ENCODE results near the gene MISP.

The MISP gene

DNA sequence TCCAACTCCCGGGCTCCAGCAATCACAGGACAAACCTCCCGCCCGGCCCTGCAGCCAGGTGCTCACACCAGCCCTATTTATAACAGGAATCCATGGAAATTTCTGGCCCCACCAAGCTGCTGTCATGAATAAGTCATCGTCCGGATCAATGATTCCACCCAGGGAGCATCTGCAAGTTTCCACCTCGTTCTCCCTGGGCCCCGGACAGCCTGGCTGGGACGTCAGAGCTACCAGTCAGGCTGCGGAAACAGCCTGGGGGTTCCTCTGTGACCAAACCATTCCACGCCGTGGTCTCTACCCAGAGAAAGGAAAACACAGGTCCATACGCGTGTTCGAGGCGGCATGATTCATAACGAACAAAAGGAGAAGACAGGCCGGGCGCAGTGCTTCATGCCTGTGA is 25.6 kb downstream of the MISP start:
- DNase-seq (ENCODE audit: low read depth), result no peak

DNA sequence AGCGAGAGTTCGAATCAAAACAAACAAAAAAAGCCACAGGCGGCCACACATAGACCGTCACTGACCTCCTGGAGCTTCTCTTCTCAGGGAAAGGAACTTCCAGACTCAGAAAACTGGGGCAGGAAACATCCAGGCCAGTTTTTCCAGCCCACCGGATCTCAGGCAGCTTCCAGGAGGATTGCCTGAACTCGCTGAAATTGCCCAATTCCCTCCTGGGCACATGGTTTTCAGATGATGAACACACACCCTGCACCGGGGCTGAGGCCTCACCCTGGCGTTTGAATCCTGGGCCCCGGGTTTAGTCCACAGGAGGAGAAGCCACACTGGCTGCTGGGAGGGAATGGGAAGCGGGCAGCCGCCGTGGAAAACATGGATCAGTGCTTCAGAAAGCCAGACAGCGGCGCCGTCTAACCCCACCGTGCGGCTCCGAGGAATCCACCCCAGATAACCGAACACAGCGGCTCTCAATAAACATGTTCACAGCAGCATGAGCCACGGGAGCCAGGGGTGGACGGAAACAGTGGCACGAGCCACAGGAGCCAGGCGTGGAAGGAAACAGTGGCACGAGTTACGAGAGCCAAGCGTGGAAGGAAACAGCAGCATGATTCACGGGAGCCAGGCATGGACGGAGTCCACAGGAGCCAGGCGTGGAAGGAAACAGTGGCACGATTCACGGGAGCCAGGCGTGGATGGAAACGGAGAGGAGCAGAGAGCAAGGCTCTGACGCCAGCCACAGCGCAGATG is 28.2 kb downstream of the MISP start:
- no peak for DNase-seq (ENCODE audit: low read depth)

DNA sequence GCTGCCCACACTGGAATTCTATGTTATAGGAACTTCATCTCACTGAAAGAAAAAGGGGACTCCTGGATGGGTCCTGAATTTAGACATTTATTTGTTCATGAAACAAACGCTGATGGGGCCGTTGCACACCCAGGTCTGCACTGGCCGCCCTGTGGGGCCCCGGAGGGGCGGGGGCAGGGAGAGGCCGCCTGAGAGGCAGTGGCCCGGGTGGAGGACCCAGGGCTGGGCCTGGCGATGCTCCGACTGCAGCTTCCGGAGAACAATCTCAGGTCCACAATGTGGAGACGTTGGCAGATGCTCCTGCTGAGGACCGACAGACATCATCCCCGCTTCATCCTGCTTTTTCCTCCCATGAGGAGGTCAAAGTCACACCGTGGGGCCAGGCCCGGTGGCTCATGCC is 30.0 kb downstream of the MISP start:
- DNase-seq (ENCODE audit: low read depth), result no peak

DNA sequence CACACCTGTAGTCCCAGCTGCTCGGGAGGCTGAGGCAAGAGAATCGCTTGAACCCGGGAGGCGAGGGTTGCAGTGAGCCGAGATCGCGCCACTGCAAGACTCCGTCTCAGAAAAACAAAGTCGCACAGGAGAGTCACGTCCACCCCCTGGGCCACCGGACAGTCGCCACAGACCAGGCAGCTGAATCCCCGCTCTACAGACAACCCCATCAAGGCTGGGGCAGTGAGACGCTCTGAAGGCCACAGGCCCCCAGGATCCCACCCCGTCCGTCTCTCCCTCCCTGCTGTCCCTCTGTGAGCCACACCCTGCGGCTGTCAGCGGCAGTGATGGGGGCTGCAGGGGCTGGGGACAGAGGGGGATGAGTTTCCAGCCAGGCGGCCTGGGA is 30.9 kb downstream of the MISP start:
- DNase-seq (ENCODE audit: low read depth), result no peak

DNA sequence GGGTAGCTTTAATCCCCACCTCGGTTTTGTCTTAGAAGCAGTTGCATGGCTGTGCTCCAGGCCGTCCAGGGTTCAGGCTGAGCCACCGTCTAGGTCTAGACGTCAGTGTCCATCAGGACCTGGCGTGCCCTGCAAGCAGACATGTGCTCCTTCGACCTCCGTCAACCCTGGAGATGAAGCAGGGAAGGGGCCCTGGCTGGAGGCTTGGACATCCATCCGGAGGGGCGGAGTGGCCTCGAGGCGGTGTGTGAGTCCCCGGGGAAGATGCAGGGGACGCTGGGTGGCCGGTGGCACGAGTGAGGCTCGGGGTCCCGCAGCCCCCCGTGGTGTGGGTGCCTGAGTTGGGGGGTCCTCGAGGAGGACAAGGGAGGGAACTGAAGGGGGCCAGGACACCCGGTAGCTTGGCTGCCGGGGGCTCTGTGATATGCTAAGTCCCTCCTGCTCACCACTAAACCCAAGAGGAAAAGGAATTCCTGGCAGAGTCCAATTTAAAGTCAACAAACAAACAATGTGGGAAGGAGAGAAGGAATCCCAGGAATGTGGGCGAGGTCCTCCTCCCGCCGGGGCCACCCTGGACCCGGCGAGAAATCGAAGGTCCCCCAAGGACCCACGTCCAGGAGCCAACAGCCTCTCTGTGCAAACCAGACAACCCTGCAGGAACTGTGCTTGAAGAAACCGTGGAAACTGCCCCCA is 31.4 kb downstream of the MISP start:
- no peak for DNase-seq (ENCODE audit: low read depth)

DNA sequence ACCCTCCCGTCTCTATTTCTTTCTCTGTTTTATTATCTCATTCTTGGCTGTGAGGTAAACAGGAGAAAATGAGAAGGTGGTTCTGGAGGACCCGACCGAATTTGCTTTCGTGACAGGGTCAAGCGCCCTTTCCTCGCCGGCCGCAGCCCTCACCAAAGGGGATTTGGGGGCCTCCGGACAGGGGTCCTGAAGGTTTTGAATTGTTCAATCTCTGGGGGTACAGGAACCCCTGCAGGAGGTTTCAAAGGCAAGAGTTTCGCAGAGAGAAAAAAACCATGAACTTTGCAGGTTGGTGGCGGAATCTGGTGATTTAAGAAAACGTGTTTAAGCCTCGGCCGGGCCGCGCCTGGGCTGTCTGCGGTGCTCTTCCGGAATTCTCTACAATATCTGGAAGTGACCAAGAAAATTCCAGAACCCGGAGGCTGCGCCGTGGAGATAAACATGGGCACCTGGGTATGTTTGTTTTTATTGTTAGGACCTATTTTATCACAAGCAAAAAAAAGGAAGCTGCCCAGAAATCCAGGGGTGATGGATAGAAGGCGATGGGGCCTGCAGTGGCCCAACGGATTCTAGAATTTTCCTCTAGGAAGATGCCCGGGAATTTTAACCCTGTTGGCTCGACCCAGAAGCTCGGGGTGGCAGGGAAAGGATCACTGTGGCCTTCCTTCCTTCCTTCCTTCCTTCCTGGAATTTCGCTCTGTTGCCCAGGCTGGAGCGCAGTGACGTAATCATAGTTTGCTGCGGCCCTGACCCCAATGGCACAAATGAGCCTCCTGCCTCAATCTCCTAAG is 32.2 kb downstream of the MISP start:
- DNase-seq (ENCODE audit: low read depth), result no peak

DNA sequence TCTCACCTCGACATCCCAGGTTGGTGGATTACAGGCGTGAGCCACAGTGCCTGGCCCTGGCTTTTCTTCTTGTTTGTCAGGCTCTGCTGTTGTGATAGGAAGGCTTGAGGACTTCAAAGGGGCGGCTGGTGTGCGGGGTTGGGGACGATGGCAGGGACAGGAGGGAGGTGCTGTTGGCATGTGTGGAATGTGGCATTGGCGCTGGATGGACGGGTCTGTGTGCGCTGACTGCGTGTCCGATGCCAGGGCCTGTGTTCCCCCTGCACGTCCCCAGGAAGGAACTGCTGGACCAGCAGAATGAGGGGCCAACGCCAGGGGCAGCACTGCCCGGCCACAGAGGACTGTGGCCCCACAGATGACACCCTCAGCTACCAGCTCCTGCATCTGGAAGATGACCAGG is 33.6 kb downstream of the MISP start:
- DNase-seq (ENCODE audit: low read depth), result no peak

DNA sequence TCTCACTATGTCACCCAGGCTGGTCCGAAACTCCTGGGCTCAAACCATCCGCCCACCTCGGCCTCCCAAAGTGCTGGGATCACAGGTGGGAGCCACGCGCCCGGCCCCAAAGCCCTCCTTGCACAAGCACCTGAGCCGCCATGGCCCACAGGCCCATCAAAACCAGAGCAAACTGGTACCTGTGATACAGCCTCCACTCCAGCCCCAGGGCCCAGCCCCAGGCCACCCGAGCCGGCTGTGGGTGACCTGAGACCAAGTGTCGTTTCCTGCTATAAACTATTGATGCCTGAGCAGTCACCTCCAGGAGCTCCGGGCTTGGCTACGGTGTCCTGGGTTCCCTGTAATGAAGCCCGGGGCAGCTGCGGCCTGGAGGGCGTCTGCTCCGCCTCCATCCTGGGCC is 36.6 kb downstream of the MISP start:
- DNase-seq (ENCODE audit: low read depth), result no peak

DNA sequence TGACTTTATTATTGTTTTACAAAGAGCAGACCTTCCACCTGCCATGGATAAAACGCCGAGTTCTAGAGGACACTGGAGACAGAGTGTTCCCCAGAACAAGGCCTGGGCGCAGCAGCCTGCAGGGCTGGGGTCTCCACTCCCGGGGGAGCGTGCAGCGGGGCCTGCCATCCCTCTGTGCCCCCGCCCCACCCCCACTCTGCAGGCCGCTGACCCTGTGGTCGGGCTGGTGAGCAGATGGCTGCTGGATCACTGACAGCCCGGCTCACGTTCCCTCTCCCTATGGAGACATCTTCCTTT is 37.7 kb downstream of the MISP start:
- no peak for DNase-seq (ENCODE audit: low read depth)

DNA sequence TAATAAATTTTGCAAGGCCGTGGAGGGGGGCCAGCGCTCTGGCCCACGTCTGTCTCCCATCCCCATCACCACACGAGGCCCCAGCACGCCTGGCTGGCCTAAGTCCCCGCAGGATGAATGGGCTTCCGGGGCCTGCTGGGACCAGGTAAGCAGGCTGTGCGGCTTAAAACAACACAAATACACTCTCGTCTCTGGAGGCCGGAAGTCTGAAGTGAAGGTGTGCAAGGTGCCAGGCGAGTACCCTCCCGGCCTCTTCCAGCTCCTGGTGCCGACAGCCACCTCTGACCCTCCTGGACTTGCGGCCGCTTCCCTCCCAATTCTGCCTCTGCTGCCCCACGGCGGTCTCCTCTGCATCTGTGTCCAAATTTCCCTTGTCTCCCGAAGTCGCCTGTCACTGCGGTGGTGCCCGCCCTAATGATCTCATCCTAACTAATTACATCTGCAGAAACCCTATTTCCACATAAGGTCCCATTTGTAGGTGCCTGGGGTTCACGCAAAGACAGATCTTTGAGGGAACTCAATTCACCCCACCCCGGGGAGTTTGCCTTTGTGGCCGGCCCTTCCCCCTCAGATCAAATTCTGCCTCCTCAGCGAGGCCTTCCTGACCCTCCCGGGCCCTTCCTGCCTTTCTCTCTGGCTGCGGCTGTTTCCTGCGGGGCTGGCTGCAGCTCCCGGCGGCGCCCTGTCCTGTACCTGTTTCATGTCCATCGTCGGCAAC is 38.2 kb downstream of the MISP start:
- no peak for DNase-seq (ENCODE audit: low read depth)

DNA sequence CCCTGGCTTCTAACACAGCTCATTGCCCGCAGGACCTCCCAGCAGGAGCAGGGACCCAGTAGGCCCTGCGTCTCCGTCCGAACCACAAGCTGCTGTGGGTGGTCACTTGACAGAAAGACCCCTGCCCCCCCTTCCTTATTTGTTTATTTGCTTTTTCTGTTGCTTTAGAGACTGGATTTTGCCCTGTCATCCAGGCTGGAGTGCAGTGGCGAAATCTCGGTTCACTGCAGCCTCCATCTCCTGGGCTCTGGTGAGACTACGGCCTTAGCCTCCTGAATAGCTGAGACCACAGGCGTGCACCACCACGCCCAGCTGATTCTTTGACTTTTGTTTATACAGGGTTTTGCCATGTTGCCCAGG is 38.8 kb downstream of the MISP start:
- DNase-seq (ENCODE audit: low read depth), result no peak

DNA sequence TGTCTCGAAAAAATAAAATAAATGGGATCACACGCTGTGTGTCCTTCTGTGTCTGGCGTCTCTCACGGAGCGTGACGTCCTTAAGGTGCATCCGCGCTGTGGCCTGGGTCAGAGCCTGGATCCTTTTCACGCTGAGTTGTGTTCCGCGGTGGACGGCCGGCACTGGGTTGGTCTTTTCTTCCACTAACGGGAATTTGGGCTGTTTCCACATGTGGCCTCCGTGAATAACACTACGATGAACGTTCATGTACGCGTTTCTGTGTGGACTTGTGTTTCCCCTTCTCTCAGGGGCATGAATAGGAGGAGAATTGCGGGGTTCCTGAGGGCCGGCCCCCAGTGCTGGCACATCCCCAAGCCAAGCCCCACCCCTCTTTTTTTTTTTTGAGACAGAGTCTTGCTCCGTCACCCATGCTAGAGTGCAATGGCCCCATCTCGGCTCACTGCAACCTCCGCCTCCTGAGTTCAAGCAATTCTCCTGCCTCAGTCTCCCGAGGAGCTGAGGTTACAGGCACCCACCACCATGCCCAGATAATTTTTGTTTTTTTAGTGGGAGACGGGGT is 40.2 kb downstream of the MISP start:
- DNase-seq (ENCODE audit: low read depth), result no peak

DNA sequence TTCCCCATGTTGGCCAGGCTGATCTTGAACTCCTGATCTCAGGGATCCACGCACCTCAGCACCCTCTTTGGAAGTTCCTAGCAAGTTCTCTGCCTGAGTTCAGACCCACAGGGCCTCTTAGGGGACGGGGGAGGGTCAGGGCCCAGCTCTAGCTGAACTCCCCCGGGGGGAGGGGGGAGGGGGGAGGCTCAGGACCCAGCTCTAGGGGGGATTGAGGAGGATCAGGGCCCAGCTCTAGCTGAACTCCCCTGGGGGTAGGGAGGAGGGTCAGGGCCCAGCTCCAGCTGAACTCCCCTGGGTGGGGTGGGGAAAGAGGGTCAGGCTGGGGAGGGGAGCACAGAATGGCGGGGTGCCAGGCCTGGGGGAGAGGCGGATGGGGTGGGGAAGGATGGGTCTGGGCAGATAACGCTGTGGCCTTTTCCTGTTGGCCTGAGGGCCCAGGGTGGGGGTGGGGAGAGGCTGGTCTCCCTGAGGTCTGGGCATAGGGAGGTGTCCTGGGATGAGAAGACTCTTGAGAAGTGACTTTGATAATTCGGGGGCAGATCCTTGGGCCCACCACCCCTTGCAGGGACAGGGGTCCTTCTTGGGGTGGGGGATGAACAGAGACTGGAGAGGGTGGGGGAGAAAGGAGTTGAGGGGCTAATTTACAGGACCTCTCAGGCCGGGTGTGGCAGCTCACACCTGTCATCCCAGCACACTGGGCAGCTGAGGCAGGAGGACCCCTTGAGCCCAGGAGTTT is 40.8 kb downstream of the MISP start:
- no peak for DNase-seq (ENCODE audit: low read depth)

DNA sequence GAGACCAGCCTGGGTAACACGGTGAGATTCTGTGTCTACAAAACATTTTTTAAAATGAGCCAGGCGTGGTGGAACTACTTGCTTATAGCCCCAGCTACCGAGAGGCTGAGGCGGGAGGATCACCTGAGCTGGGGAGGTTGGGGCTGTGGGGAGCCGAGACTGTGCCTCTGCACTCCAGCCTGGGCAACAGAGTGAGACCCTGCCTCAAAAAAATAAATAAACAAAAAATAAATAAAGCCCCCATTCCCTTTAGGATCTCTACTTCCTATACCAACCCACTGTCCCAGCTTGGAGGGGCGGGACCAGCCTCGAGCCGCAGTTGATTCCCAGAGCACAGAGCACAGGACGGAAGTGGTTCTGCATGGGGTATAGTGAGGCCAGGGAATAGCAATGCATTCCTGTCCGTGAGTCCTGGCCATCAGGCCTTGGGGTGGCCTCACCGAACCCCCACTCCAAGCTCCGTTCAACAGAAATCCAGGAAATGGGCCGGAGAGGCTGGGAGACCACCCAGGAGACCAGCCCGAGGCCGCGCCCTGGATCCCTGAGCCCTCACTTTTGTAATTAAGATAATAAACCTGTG is 41.5 kb downstream of the MISP start:
- no peak for DNase-seq (ENCODE audit: low read depth)

DNA sequence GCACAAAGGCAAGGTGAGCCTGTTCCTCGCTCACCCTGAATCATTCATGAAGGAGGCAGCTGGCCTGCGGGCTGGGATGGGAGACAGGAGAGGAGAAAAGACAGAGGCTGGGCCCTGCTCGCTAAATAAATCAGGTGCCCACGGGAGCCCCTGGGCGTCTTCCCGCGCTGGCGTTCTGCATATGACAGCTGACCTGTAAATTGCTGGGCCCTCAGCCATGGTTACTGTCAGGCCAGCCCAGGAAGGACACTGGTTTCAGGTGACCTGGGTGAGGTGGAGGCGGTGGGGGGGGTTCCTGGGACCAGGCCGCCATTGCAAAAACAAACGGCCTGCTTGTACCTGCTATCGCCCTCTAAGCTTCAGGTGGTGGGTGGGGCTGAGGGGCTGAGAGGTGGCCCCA is 42.9 kb downstream of the MISP start:
- DNase-seq (ENCODE audit: low read depth), result no peak

DNA sequence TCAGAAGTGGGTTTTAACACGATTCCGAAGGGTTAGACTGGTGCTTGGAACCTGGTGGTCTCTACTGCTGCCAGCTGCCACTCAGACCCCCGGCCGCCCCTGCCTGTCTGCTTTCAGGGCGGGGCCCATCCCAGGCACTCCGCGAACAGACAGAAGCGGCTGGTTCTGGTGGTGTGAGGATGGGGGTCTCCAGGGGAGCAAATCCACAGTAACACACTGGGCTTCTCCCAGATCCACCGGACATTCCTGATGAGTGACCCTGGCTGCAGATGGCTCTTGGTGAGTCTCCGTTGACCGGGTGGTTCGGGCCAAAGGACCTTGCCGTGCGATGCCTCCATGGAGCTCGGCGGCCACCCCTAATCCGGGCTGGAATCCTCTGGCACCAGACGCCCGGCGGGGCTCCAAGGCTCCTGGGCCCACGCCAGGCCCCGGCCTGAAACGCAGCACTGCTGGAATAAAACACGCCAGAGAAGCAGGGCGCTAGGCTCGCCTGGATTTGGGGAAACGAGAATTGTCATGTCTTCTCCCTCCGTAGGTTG is 44.2 kb downstream of the MISP start:
- DNase-seq (ENCODE audit: low read depth), result no peak

DNA sequence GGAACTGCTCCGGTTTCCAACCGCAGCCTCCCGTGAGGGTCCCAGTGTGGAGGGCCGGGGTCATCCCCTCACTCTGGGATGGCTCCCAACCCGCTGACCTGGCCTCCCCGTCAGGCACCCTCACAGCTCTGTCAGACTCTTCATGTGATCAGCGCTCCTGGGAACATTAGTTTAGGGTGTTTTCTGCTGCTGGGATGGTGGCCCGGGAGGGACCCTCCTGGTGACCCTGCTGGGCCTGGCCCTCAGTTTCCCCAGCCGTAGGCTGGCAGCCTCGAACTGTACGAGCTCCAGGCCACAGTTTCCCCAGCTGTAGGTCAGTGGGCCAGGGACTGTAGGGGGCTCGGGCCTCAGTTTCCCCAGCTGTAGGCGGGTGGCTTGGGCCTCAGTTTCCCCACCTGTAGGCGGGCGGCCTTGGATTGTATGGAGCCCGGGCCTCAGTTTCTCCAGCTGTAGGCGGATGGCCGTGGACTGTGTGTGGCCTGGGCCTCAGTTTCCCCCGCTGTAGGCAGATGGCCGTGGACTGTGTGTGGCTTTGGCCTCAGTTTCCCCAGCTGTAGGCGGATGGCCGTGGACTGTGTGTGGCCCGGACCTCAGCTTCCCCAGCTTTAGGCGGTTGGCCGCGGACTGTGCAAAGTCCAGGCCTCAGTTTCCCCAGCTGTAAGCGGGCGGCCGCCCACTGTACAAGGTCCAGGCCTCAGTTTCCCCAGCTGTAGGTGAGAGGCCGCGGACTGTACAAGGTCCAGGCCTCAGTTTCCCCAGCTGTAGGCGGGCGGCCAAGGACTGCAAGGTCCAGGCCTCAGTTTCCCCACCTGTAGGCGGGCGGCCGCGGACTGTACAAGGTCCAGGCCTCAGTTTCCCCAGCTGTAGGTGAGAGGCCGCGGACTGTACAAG is 45.0 kb downstream of the MISP start:
- no peak for DNase-seq (ENCODE audit: low read depth)

DNA sequence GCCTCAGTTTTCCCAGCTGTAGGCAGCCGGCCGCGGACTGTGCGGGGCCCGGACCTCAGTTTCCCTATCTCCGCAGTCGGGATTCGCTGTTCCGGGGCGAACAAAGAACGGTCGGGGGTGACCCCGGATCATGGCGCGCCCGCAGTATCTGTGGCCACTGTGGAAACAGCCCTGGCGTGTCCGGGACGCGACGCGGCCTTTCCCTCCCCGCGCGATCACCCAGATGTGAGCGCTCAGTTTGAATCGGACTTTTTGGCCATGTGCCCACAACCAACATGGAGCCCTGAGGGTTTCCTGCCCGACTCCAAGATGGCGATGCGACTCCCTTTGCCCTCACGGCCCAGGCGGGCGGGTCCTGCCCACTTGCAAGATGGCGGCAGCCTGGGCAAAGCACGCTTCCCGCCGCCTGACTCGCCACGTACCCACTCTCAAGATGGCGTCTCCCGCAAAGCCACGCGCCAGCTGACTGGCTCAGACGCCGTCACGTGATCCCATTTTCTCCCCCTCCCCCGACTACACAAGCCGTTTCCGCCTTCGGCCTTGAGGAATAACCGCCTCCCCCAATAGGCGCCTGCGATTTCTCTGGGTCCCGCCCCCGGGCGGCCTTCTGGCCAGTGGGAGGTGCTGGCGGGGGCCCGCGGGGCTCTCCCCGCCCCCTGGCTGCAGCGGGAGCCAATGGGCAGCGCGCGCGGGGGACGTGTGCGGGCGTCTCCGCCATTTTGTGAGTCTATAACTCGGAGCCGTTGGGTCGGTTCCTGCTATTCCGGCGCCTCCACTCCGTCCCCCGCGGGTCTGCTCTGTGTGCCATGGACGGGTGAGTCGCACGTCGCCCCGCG is 46.0 kb downstream of the MISP start, which contains the start of gene PTBP1:
PTBP1 (plus strand) TSS at position 761 of the 836 bp plus-strand sequence; CDS start at position 807, 46 bp downstream.
- peak; percentile 97 for DNase-seq (ENCODE audit: low read depth)

All from activated T-cell treated with anti-CD3 and anti-CD28 coated beads for 1 hour (primary cell).